Measurements from ENCODE around the gene ACADL. TPM values are rescaled to one million over a fixed set of nuclear protein-coding genes. Genes with fewer than 3 reads are reported as not detected.
"Not testable (repeated sequence)": the region's sequence is repeated elsewhere in the genome, so short reads cannot be mapped to it uniquely, and the experiment has no call there.

The ACADL gene
- total RNA-seq, 2 experiments from 2014 or later: not detected

DNA sequence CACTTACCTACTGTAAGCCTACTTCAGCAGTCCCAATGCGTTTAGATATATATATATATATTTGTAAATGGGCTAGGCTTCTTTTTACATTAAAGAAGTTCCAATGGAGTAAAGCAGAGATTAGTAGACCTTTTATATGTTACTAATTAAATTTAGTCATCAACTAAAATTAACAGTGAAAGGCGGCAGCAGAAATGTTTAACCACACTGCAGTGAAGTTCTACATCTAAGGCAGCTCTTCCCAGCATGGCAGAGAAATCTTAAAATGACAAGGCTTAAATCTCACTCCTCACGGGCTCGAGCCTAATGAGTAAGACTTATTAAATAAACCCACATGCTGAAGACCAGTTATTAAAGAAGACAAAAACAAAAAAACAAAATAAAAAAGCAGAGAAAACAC is 34.9 kb downstream of the ACADL start:
- H3K27ac Mint-ChIP-seq: no peak overlapping the region
- no peaks in the 10 kb centered on the region for H3K36me3 Mint-ChIP-seq
- no peak overlapping the region for H3K4me3 Mint-ChIP-seq
- DNase-seq: no peak
- ATAC-seq (ENCODE audit: low read depth): no peak
- POLR2A ChIA-PET: no interaction called here
- H3K4me1 Mint-ChIP-seq: no peaks in the 10 kb centered on the region
- H3K27me3 Mint-ChIP-seq: peaks cover 1% of the 10 kb centered on the region
- peaks cover 8% of the 10 kb centered on the region for H3K9me3 Mint-ChIP-seq

GRCh38 chr2:210189452-210190138 is 35.7 kb downstream of the ACADL start:
- ATAC-seq (ENCODE audit: low read depth) (no peak), DNase-seq (no peak)
- no peaks in the 10 kb centered on the region for H3K4me1 Mint-ChIP-seq
- peaks cover 5% of the 10 kb centered on the region for H3K36me3 Mint-ChIP-seq
- POLR2A ChIA-PET: no interaction called here
- H3K27ac Mint-ChIP-seq: no peak overlapping the region
- H3K9me3 Mint-ChIP-seq: peaks cover 12% of the 10 kb centered on the region
- no peak overlapping the region for H3K4me3 Mint-ChIP-seq
- peaks cover 1% of the 10 kb centered on the region for H3K27me3 Mint-ChIP-seq

GRCh38 chr2:210188755-210189154 is 36.5 kb downstream of the ACADL start:
- H3K36me3 Mint-ChIP-seq: peaks cover 12% of the 10 kb centered on the region
- POLR2A ChIA-PET: no interaction called here
- no peak overlapping the region for H3K27ac Mint-ChIP-seq

GRCh38 chr2:210188190-210188589 is 37.1 kb downstream of the ACADL start:
- ATAC-seq (ENCODE audit: low read depth) (no peak), DNase-seq (no peak)
- peaks cover 3% of the 10 kb centered on the region for H3K4me1 Mint-ChIP-seq
- POLR2A ChIA-PET: no interaction called here
- no peak overlapping the region for H3K27ac Mint-ChIP-seq
- H3K27me3 Mint-ChIP-seq: peaks cover 1% of the 10 kb centered on the region
- H3K9me3 Mint-ChIP-seq: peaks cover 25% of the 10 kb centered on the region
- H3K4me3 Mint-ChIP-seq: no peak overlapping the region
- H3K36me3 Mint-ChIP-seq: peaks cover 15% of the 10 kb centered on the region

More at GRCh38 chr2:210188755-210189154, 36.5 kb downstream of the ACADL start:
- no peak for DNase-seq
- Mint-ChIP-seq H3K9me3 (peaks cover 20% of the 10 kb centered on the region), H3K4me1 (peaks cover 3% of the 10 kb centered on the region), H3K4me3 (no peak overlapping the region), H3K27me3 (peaks cover 1% of the 10 kb centered on the region)
- no peak for ATAC-seq (ENCODE audit: low read depth)

DNA sequence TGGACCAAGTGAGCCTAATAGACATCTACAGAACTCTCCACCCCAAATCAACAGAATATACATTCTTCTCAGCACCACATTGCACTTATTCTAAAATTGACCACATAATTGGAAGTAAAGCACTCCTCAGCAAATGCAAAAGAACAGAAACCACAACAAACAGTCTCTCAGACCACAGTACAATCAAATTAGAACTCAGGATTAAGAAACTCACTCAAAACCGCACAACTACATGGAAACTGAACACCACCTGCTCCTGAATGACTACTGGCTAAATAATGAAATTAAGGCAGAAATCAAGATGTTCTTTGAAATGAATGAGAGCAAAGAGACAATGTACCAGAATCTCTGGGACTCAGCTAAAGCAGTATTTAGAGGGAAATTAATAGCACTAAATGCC is 41.3 kb downstream of the ACADL start:
- peaks cover 26% of the 10 kb centered on the region for H3K9me3 Mint-ChIP-seq
- DNase-seq; H3K27ac Mint-ChIP-seq; H3K4me3 Mint-ChIP-seq; H3K4me1 Mint-ChIP-seq; POLR2A ChIA-PET; ATAC-seq (ENCODE audit: low read depth); H3K27me3 Mint-ChIP-seq: not testable (repeated sequence)
- H3K36me3 Mint-ChIP-seq: peaks cover 20% of the 10 kb centered on the region

DNA sequence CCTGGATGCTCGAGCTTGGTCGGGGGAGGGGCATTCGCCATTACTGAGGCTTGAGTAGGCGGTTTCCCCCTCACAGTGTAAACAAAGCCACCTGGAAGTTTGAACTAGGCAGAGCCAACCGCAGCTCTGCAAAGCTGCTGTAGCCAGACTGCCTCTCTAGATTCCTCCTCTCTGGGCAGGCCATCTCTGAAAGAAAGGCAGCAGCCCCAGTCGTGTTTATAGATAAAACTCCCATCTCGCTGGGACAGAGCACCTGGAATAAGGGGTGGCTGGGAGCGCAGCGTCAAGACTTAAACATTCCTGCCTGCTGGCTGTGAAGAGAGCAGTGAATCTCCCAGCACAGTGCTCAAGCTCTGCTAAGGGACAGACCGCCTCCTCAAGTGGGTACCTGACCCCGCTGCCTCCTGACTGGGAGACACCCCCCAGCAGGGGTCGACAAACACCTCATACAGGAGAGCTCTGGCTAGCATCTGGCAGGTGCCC is 43.6 kb downstream of the ACADL start:
- not testable (repeated sequence) for ATAC-seq (ENCODE audit: low read depth)

GRCh38 chr2:210181033-210181605 is 44.1 kb downstream of the ACADL start:
- H3K4me1 Mint-ChIP-seq; ATAC-seq (ENCODE audit: low read depth); DNase-seq; POLR2A ChIA-PET: not testable (repeated sequence)
- Mint-ChIP-seq H3K27me3 (peaks cover 10% of the 10 kb centered on the region), H3K36me3 (peaks cover 20% of the 10 kb centered on the region), H3K9me3 (peaks cover 27% of the 10 kb centered on the region), H3K27ac (peak overlapping the region; percentile 60), H3K4me3 (peak overlapping the region; percentile 50)

More for the DNA sequence above, 43.6 kb downstream of the ACADL start:
- H3K4me1 Mint-ChIP-seq, H3K27me3 Mint-ChIP-seq: not testable (repeated sequence)
- POLR2A ChIA-PET: interaction anchor here (0.6 kb wide), 1 partner anchor 10 kb away, joined by 5 read pairs; no protein-coding TSS in a partner anchor
- peak; percentile 31 for DNase-seq
- Mint-ChIP-seq H3K36me3 (peaks cover 20% of the 10 kb centered on the region), H3K4me3 (peak overlapping the region; percentile 50), H3K27ac (peak overlapping the region; percentile 60), H3K9me3 (peaks cover 30% of the 10 kb centered on the region)

- Mint-ChIP-seq H3K36me3 (peaks cover 20% of the 10 kb centered on the region), H3K4me3 (no peak overlapping the region), H3K4me1 (peaks cover 10% of the 10 kb centered on the region), H3K9me3 (peaks cover 23% of the 10 kb centered on the region), H3K27ac (no peak overlapping the region), H3K27me3 (peaks cover 10% of the 10 kb centered on the region)
- no peak for DNase-seq
- no peak for ATAC-seq (ENCODE audit: low read depth)
- POLR2A ChIA-PET: no interaction called here
Observed at GRCh38 chr2:210180477-210180876, 44.8 kb downstream of the ACADL start.

DNA sequence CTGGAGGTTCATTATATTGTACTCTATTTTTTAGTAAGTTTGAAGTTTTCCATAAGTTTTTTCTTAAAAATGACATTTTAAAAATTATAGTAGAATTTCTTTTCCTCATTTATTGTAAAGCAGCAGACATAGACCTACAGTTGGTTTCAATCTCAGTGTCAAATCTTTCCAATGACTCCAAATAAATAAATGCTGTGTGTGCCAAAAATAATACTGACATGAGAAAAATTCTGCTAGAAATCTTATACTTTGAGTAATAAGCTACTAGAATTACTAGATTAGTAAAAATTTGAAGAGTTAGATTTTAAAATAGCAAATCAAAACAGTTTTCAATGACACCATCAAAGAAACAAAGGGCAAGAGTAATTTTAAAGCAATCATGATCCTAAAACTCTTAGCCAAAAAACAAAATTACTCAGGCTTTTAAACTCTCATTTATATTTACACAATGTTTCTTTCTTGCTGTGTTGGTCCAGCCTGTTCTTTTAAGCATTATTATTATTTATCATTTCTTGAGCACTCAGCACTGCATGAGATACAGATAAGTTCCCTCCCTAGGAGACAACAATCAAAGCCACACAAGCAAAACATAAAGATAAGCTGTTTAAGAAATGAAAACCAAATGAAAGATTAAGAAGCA is 45.8 kb downstream of the ACADL start:
- DNase-seq (no peak), ATAC-seq (ENCODE audit: low read depth) (no peak)
- Mint-ChIP-seq H3K27me3 (peaks cover 10% of the 10 kb centered on the region), H3K27ac (no peak overlapping the region), H3K4me1 (peaks cover 10% of the 10 kb centered on the region), H3K36me3 (peaks cover 14% of the 10 kb centered on the region), H3K9me3 (peaks cover 17% of the 10 kb centered on the region), H3K4me3 (no peak overlapping the region)
- POLR2A ChIA-PET: no interaction called here

- peaks cover 4% of the 10 kb centered on the region for H3K9me3 Mint-ChIP-seq
- no peak overlapping the region for H3K27ac Mint-ChIP-seq
- POLR2A ChIA-PET: no interaction called here
- H3K36me3 Mint-ChIP-seq: peaks cover 4% of the 10 kb centered on the region
- H3K4me3 Mint-ChIP-seq: no peak overlapping the region
- H3K4me1 Mint-ChIP-seq: peaks cover 7% of the 10 kb centered on the region
- no peak for ATAC-seq (ENCODE audit: low read depth)
- DNase-seq: no peak
- peaks cover 16% of the 10 kb centered on the region for H3K27me3 Mint-ChIP-seq
Observed at GRCh38 chr2:210177769-210178168, 47.5 kb downstream of the ACADL start.

DNA sequence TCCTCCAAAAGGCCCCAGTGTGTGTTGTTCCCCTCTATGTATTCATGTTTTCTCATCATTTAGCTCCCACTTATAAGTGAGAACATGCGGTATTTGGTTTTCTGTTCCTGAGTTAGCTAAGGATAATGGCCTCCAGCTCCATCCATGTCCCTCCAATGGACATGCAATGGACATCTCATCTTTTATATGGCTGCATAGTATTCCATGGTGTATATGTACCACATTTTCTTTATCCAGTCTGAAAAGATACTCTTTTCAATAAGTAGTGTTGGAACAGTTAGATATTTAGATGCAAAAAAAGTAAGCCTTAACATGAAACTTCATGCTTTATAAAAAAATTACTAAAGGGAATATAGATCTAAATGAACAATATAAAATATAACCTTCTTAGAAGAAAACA is 48.1 kb downstream of the ACADL start:
- ATAC-seq (ENCODE audit: low read depth); H3K4me1 Mint-ChIP-seq; DNase-seq; H3K9me3 Mint-ChIP-seq; POLR2A ChIA-PET; H3K27ac Mint-ChIP-seq; H3K36me3 Mint-ChIP-seq; H3K4me3 Mint-ChIP-seq: not testable (repeated sequence)
- peaks cover 23% of the 10 kb centered on the region for H3K27me3 Mint-ChIP-seq

DNA sequence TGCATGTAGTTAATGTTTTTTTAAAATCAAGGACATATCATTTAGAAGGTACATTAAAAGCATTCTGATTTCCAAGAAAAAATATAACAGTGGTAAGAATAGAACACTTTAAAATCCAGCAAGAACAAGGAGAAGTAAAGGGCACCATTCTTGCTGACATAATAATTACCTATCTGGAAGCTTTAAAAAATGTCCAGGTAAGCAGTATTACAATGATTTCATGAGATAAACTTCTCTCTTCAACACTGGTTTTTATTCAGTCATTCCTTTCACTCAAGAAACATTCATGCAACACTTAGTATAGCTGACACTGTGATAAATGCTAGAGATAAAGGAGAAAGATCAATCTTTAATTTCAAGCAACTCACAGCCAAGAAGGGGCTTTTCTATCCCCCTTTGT is 51.2 kb downstream of the ACADL start:
- H3K27me3 Mint-ChIP-seq: peaks cover 29% of the 10 kb centered on the region
- ATAC-seq (ENCODE audit: low read depth): no peak
- H3K27ac Mint-ChIP-seq: no peak overlapping the region
- H3K9me3 Mint-ChIP-seq: peaks cover 4% of the 10 kb centered on the region
- POLR2A ChIA-PET: no interaction called here
- no peak for DNase-seq
- peaks cover 13% of the 10 kb centered on the region for H3K4me1 Mint-ChIP-seq
- H3K4me3 Mint-ChIP-seq: no peak overlapping the region
- H3K36me3 Mint-ChIP-seq: no peaks in the 10 kb centered on the region

DNA sequence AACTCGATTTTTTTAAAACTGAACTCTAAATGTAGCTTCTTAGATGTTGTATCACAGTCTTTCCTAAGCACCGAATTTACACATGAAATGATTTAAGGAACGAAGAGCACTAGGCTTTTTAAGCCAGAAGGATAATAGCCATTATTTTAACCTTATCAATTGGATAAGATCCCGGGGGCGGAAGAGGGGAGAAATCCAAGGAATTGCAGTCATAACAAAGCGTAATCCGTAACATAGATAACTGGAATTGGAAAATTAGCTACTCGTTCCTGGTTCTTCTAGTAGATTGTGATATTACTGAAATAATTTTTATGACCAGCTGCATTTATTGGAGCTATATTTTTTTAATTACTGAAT is 53.0 kb downstream of the ACADL start:
- Mint-ChIP-seq H3K4me3 (peak overlapping the region; percentile 94), H3K9me3 (peaks cover 4% of the 10 kb centered on the region), H3K36me3 (no peaks in the 10 kb centered on the region), H3K27ac (no peak overlapping the region), H3K4me1 (peaks cover 20% of the 10 kb centered on the region), H3K27me3 (peaks cover 24% of the 10 kb centered on the region)
- POLR2A ChIA-PET: interaction anchor here (0.6 to 0.8 kb wide), 2 partner anchors 10 to 118 kb away, joined by 3 to 5 read pairs; no protein-coding TSS in a partner anchor
- DNase-seq (no peak), ATAC-seq (ENCODE audit: low read depth) (no peak)

All from activated naive CD8-positive, alpha-beta T cell treated with anti-CD3 and anti-CD28 coated beads, Interleukin-2, amount 10 ng/mL, durations not matched to agents 7 days and 5 days (primary cell).